GM23338 (cell line): ENCODE results near the gene PDE6C. TPM values are rescaled to one million over a fixed set of nuclear protein-coding genes. Genes with fewer than 3 reads are reported as not detected.

Experiments
- ATAC-seq: fragments of 200-7000 bp; cut with Tn5 transposase; 3 replicates; pipeline ENCODE4 v1.9.1; 2020
- DNase-seq: peaks from one replicate; pipeline ENCODE4 v3.0.0-alpha.2; 2015; ENCODE audit warnings: low spot score
- H2AFZ ChIP-seq: fragments of 200-600 bp; sonication (generic); 2 replicates; pipeline ENCODE4 v1.8.0; 2016; ENCODE audit warnings: antibody characterized with exemption, mild to moderate bottlenecking, moderate library complexity
- H3F3A ChIP-seq: fragments of 200-600 bp; sonication (generic); replicated peaks from 2 replicates; pipeline ENCODE4 v1.8.0; 2017; ENCODE audit warnings: antibody characterized with exemption, mixed run types, low read depth
- H3K27ac ChIP-seq: fragments of 200-600 bp; sonication (generic); 2 replicates; pipeline ENCODE4 v1.6.1; 2016; ENCODE audit warnings: low read depth
- H3K27me3 ChIP-seq: fragments of 200-600 bp; sonication (generic); 2 replicates; pipeline ENCODE4 v1.8.0; 2016; ENCODE audit warnings: mild to moderate bottlenecking, mixed run types, moderate library complexity; ENCODE audit not compliant: insufficient read depth
- H3K36me3 ChIP-seq: fragments of 200-600 bp; sonication (generic); 2 replicates; pipeline ENCODE4 v1.8.0; 2016; ENCODE audit warnings: mild to moderate bottlenecking; ENCODE audit not compliant: insufficient read depth
- H3K4me1 ChIP-seq: fragments of 200-600 bp; sonication (generic); 2 replicates; pipeline ENCODE4 v1.8.0; 2016; ENCODE audit warnings: mild to moderate bottlenecking, moderate library complexity; ENCODE audit not compliant: insufficient read depth
- H3K4me2 ChIP-seq: fragments of 200-600 bp; sonication (generic); 2 replicates; pipeline ENCODE4 v1.7.1; 2017; ENCODE audit warnings: mixed run types
- H3K4me3 ChIP-seq: fragments of 200-600 bp; sonication (generic); 2 replicates; pipeline ENCODE4 v1.6.1; 2016; ENCODE audit warnings: mixed run types
- H3K79me2 ChIP-seq: fragments of 200-600 bp; sonication (generic); replicated peaks from 2 replicates; pipeline ENCODE4 v1.8.0; 2017; ENCODE audit warnings: mild to moderate bottlenecking; ENCODE audit not compliant: insufficient read depth
- H3K9me2 ChIP-seq: fragments of 200-600 bp; sonication (generic); 2 replicates; pipeline ENCODE4 v1.8.0; 2017; ENCODE audit not compliant: insufficient read depth
- H4K20me1 ChIP-seq: fragments of 200-600 bp; sonication (generic); replicated peaks from 2 replicates; pipeline ENCODE4 v1.8.0; 2017; ENCODE audit warnings: mild to moderate bottlenecking; ENCODE audit not compliant: insufficient read depth
- H3K27ac Mint-ChIP-seq: 2 replicates; pipeline ENCODE4 v1.8.0; 2020; ENCODE audit warnings: inconsistent platforms, mild to moderate bottlenecking, moderate library complexity, mixed read lengths
- H3K27me3 Mint-ChIP-seq: 3 replicates; pipeline ENCODE4 v1.8.0; 2022; ENCODE audit warnings: low read depth, mild to moderate bottlenecking, moderate library complexity, mixed read lengths, inconsistent platforms; ENCODE audit not compliant: insufficient read depth, poor library complexity
- H3K36me3 Mint-ChIP-seq: 3 replicates; pipeline ENCODE4 v1.8.0; 2021; ENCODE audit warnings: low read depth, mild to moderate bottlenecking, inconsistent platforms, moderate library complexity, mixed read lengths
- H3K4me1 Mint-ChIP-seq: 3 replicates; pipeline ENCODE4 v1.8.0; 2020; ENCODE audit warnings: mild to moderate bottlenecking, inconsistent platforms, mixed read lengths
- H3K4me3 Mint-ChIP-seq: 3 replicates; pipeline ENCODE4 v1.8.0; 2021; ENCODE audit warnings: moderate library complexity, mild to moderate bottlenecking, inconsistent platforms, mixed read lengths
- H3K9me3 Mint-ChIP-seq: 3 replicates; pipeline ENCODE4 v1.8.0; 2020; ENCODE audit warnings: moderate library complexity, mild to moderate bottlenecking, inconsistent platforms, mixed read lengths
- CREB1 ChIP-seq: fragments of 250-450 bp; sonication (Bioruptor Pico); IDR thresholded peaks from 2 replicates; pipeline ENCODE4 v1.5.0; 2020; ENCODE audit warnings: low read depth, mild to moderate bottlenecking, moderate library complexity
- CTCF ChIP-seq, 2 experiments: fragments of 200-600 bp in 1 of 2; sonication (generic) in 1 of 2; conservative IDR thresholded peaks; 2 replicates each; pipeline versions ENCODE4 v1.5.1 to v1.6.1; 2016 to 2017; ENCODE audit warnings: antibody characterized with exemption in 2 of 2, low read depth in 2 of 2, mild to moderate bottlenecking in 2 of 2, moderate library complexity in 1 of 2
- ETS1 ChIP-seq: IDR thresholded peaks from 2 replicates; pipeline ENCODE4 v1.6.1; 2016; ENCODE audit warnings: antibody characterized with exemption
- EZH2 ChIP-seq: fragments of 200-600 bp; sonication (generic); IDR thresholded peaks from one replicate; pipeline ENCODE4 v1.8.0; 2017; ENCODE audit warnings: antibody characterized with exemption, mild to moderate bottlenecking, low read depth; ENCODE audit not compliant: unreplicated experiment
- EZH2phosphoT487 ChIP-seq: fragments of 200-600 bp; sonication (generic); IDR thresholded peaks from one replicate; pipeline ENCODE4 v1.8.1; 2018; ENCODE audit warnings: antibody characterized with exemption; ENCODE audit not compliant: unreplicated experiment
- JUNB ChIP-seq: IDR thresholded peaks from one replicate; pipeline ENCODE4 v1.6.1; 2016; ENCODE audit warnings: antibody characterized with exemption; ENCODE audit not compliant: unreplicated experiment
- NANOG ChIP-seq: IDR thresholded peaks from 2 replicates; pipeline ENCODE4 v1.6.1; 2016; ENCODE audit warnings: antibody characterized with exemption, borderline replicate concordance
- STAT1 ChIP-seq: IDR thresholded peaks from one replicate; pipeline ENCODE4 v1.6.1; 2016; ENCODE audit warnings: antibody characterized with exemption; ENCODE audit not compliant: unreplicated experiment
- ZNF331 ChIP-seq: fragments of 250-450 bp; sonication (Bioruptor Pico); IDR thresholded peaks from 2 replicates; pipeline ENCODE4 v1.5.0; 2020; ENCODE audit warnings: low read depth, mild to moderate bottlenecking, moderate library complexity
- polyA plus RNA-seq: library from polyadenylated mRNA; unstranded; fragments of >200 nt; fragmentation: Nextera tagmentation; extraction: Ambion mirVana; gene quantifications from 2 replicates; pipeline ENCODE4 v1.2.1, GENCODE V29; 2016
- total RNA-seq: library from RNA; depleted of rRNA; stranded (reverse); fragments of >200 nt; shearing (Covaris generic); gene quantifications from 2 replicates; pipeline ENCODE4 v1.2.3, GENCODE V29; 2014

The PDE6C gene
- total and polyA plus RNA-seq, 2 experiments from 2014 or later = 0.06 TPM; not detected in 1

DNA sequence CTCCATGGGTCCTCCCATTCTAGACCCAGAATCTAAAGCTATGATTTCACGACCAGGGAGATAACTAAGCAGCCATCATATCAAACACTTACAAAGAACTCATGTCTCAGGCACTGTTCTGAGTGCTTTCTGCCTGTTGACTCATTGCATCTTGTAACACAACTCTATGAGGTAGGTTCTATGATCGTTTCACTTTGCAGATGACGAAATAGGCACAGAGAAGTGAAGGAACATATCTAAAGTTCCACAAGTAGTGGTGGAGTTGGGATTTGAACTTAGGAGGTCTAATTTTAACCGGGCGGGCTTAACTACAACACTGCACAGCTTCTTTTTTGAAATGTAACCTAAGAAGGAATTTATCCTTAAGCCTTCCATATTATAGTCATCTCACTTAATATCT, 14.2 kb upstream of the PDE6C start:
- TF ChIP-seq CREB1 (CRISPR knock-in tag) = no peak
- no peak for TF ChIP-seq NANOG
- no peak for TF ChIP-seq EZH2
- no peak for TF ChIP-seq STAT1
- no peak for TF ChIP-seq CTCF (conservative IDR thresholded peaks at IDR 0.05; ENCODE audit: low read depth in 2 of 2)
- DNase-seq (no peak), ATAC-seq (no peak)
- peaks cover 10% of the 10 kb centered on the region; the same call in 1 of the 2 replicates for H3K4me1 ChIP-seq
- no peaks in the 10 kb centered on the region for H3K36me3 ChIP-seq
- Mint-ChIP-seq H3K4me1 (peaks cover 11% of the 10 kb centered on the region), H3K36me3 (no peaks in the 10 kb centered on the region), H3K9me3 (no peaks in the 10 kb centered on the region), H3K27ac (no peak overlapping the region), H3K4me3 (no peak overlapping the region), H3K27me3 (peaks cover 44% of the 10 kb centered on the region)
- no peaks in the 10 kb centered on the region for H3K9me2 ChIP-seq
- H3K79me2 ChIP-seq = no peaks in the 10 kb centered on the region
- H4K20me1 ChIP-seq = peaks cover 3% of the 10 kb centered on the region; the same call in 1 of the 2 replicates
- peaks cover 54% of the 10 kb centered on the region for H3K27me3 ChIP-seq
- H3K4me3 ChIP-seq = no peak overlapping the region
- H3K27ac ChIP-seq = no peak overlapping the region
- no peaks in the 10 kb centered on the region for H3F3A ChIP-seq
- H2AFZ ChIP-seq = no peak overlapping the region
- no peak overlapping the region for H3K4me2 ChIP-seq

GRCh38 chr10:93599335-93599734, 13.0 kb upstream of the PDE6C start:
- ATAC-seq (no peak), DNase-seq (no peak)
- peaks cover 10% of the 10 kb centered on the region; the same call in 1 of the 2 replicates for H3K4me1 ChIP-seq
- no peak overlapping the region for H3K4me3 ChIP-seq
- Mint-ChIP-seq H3K9me3 (no peaks in the 10 kb centered on the region), H3K27me3 (peaks cover 45% of the 10 kb centered on the region), H3K27ac (no peak overlapping the region), H3K4me3 (no peak overlapping the region), H3K36me3 (no peaks in the 10 kb centered on the region), H3K4me1 (peaks cover 11% of the 10 kb centered on the region)
- no peaks in the 10 kb centered on the region for H3K79me2 ChIP-seq
- no peak overlapping the region for H2AFZ ChIP-seq
- TF ChIP-seq ZNF331 (no peak), ETS1 (no peak), JUNB (no peak), EZH2phosphoT487 (no peak)
- H3K36me3 ChIP-seq = no peaks in the 10 kb centered on the region
- H3K4me2 ChIP-seq = no peak overlapping the region
- peaks cover 3% of the 10 kb centered on the region; the same call in 1 of the 2 replicates for H4K20me1 ChIP-seq
- peaks cover 65% of the 10 kb centered on the region for H3K27me3 ChIP-seq
- H3K27ac ChIP-seq = no peak overlapping the region
- no peaks in the 10 kb centered on the region for H3K9me2 ChIP-seq
- no peaks in the 10 kb centered on the region for H3F3A ChIP-seq
